Neural progenitor cell (in vitro differentiated cells): Measurements from ENCODE around the gene NAT14. TPM values are rescaled to one million over a fixed set of nuclear protein-coding genes. Genes with fewer than 3 reads are reported as not detected.

ENCODE experiments used
- DNase-seq: peaks from one replicate; pipeline ENCODE4 v3.0.0-alpha.2; 2016; ENCODE audit warnings: low spot score
- H2AFZ ChIP-seq: fragments of 200-600 bp; sonication (generic); replicated peaks from 2 replicates; pipeline ENCODE4 v1.6.1; 2016; ENCODE audit warnings: antibody characterized with exemption
- H3F3A ChIP-seq: fragments of 200-600 bp; sonication (generic); 2 replicates; pipeline ENCODE4 v1.6.1; 2016; ENCODE audit warnings: antibody characterized with exemption, low read depth
- H3K27ac ChIP-seq: fragments of 200-600 bp; sonication (generic); 2 replicates; pipeline ENCODE4 v1.5.1; 2016; ENCODE audit warnings: mild to moderate bottlenecking
- H3K27me3 ChIP-seq: fragments of 200-600 bp; sonication (generic); 2 replicates; pipeline ENCODE4 v1.6.1; 2016; ENCODE audit warnings: mild to moderate bottlenecking, moderate library complexity
- H3K36me3 ChIP-seq: fragments of 200-600 bp; sonication (generic); 2 replicates; pipeline ENCODE4 v1.5.1; 2016
- H3K4me1 ChIP-seq: fragments of 200-600 bp; sonication (generic); 2 replicates; pipeline ENCODE4 v1.6.1; 2016; ENCODE audit warnings: mixed run types
- H3K4me2 ChIP-seq: fragments of 200-600 bp; sonication (generic); 2 replicates; pipeline ENCODE4 v1.6.1; 2016
- H3K4me3 ChIP-seq: fragments of 200-600 bp; sonication (generic); 2 replicates; pipeline ENCODE4 v1.5.1; 2016
- H3K79me2 ChIP-seq: fragments of 200-600 bp; sonication (generic); 2 replicates; pipeline ENCODE4 v1.6.1; 2016; ENCODE audit warnings: low read depth
- H3K9ac ChIP-seq: fragments of 200-600 bp; sonication (generic); 2 replicates; pipeline ENCODE4 v1.6.1; 2016
- H3K9me3 ChIP-seq: fragments of 200-600 bp; sonication (generic); 2 replicates; pipeline ENCODE4 v1.5.1; 2016; ENCODE audit warnings: low read depth
- H4K20me1 ChIP-seq: fragments of 200-600 bp; sonication (generic); 2 replicates; pipeline ENCODE4 v1.6.1; 2016; ENCODE audit warnings: low read depth
- H3K27ac Mint-ChIP-seq: 3 replicates; pipeline ENCODE4 v1.8.0; 2021; ENCODE audit warnings: mixed read lengths
- H3K27me3 Mint-ChIP-seq: 2 replicates; pipeline ENCODE4 v1.8.0; 2022; ENCODE audit warnings: low read depth, mild to moderate bottlenecking, inconsistent platforms, moderate library complexity, mixed read lengths; ENCODE audit not compliant: insufficient read depth
- H3K36me3 Mint-ChIP-seq: 3 replicates; pipeline ENCODE4 v1.8.0; 2021; ENCODE audit warnings: mixed read lengths
- H3K4me1 Mint-ChIP-seq: 3 replicates; pipeline ENCODE4 v1.8.0; 2021; ENCODE audit warnings: mixed read lengths
- H3K4me3 Mint-ChIP-seq: 3 replicates; pipeline ENCODE4 v1.8.0; 2021; ENCODE audit warnings: mild to moderate bottlenecking, moderate library complexity, mixed read lengths
- H3K9me3 Mint-ChIP-seq: 3 replicates; pipeline ENCODE4 v1.8.0; 2020; ENCODE audit warnings: mixed read lengths
- CTCF ChIP-seq: fragments of 200-600 bp; sonication (generic); IDR thresholded peaks from 2 replicates; pipeline ENCODE4 v1.5.1; 2017; ENCODE audit warnings: antibody characterized with exemption, mild to moderate bottlenecking
- EZH2 ChIP-seq: fragments of 200-600 bp; sonication (generic); IDR thresholded peaks from 2 replicates; pipeline ENCODE4 v1.6.1; 2017; ENCODE audit warnings: antibody characterized with exemption, mild to moderate bottlenecking, moderate library complexity
- EZH2phosphoT487 ChIP-seq: fragments of 200-600 bp; sonication (generic); IDR thresholded peaks from 2 replicates; pipeline ENCODE4 v1.6.1; 2017; ENCODE audit warnings: antibody characterized with exemption
- total RNA-seq: library from RNA; depleted of rRNA; stranded (reverse); fragments of >200 nt; gene quantifications from 2 replicates; pipeline ENCODE4 v1.2.3, GENCODE V29; 2015; ENCODE audit warnings: low replicate concordance

The NAT14 gene
- total RNA-seq, 1 donor from 2014 or later: 16.2 TPM

GRCh38 chr19:55485439-55486011, 537 bp downstream of the NAT14 start:
- no peaks in the 10 kb centered on the region for H3K9me3 Mint-ChIP-seq
- Histone ChIP-seq H2AFZ (no peak overlapping the region), H3K36me3 (no peaks in the 10 kb centered on the region), H4K20me1 (peaks cover 25% of the 10 kb centered on the region), H3K4me3 (peak overlapping the region; percentile 63), H3K27me3 (no peaks in the 10 kb centered on the region), H3K79me2 (peaks cover 14% of the 10 kb centered on the region), H3K9ac (peak overlapping the region; percentile 56), H3K4me1 (peaks cover 44% of the 10 kb centered on the region), H3K27ac (no peak overlapping the region), H3F3A (peaks cover 25% of the 10 kb centered on the region), H3K9me3 (no peaks in the 10 kb centered on the region), H3K4me2 (peak overlapping the region; percentile 95)
- TF ChIP-seq EZH2phosphoT487 (no peak), CTCF (no peak), EZH2 (no peak)
- peak overlapping the region; percentile 85 for H3K4me3 Mint-ChIP-seq
- peak overlapping the region; percentile 85 for H3K27ac Mint-ChIP-seq
- peaks cover 23% of the 10 kb centered on the region for H3K4me1 Mint-ChIP-seq
- peaks cover 1% of the 10 kb centered on the region for H3K36me3 Mint-ChIP-seq
- H3K27me3 Mint-ChIP-seq: peaks cover 5% of the 10 kb centered on the region
- DNase-seq: no peak

- Histone ChIP-seq H3K36me3 (no peaks in the 10 kb centered on the region), H3K79me2 (peaks cover 14% of the 10 kb centered on the region), H3K4me2 (peak overlapping the region; percentile 95), H3K4me3 (peak overlapping the region; percentile 63), H4K20me1 (peaks cover 25% of the 10 kb centered on the region), H3K4me1 (peaks cover 39% of the 10 kb centered on the region), H2AFZ (no peak overlapping the region), H3F3A (peaks cover 24% of the 10 kb centered on the region), H3K27ac (no peak overlapping the region), H3K9ac (peak overlapping the region; percentile 56), H3K9me3 (no peaks in the 10 kb centered on the region), H3K27me3 (no peaks in the 10 kb centered on the region)
- H3K27ac Mint-ChIP-seq: peak overlapping the region; percentile 84
- no peak for DNase-seq
- no peaks in the 10 kb centered on the region for H3K9me3 Mint-ChIP-seq
- H3K36me3 Mint-ChIP-seq: no peaks in the 10 kb centered on the region
- H3K27me3 Mint-ChIP-seq: peaks cover 5% of the 10 kb centered on the region
- H3K4me3 Mint-ChIP-seq: peak overlapping the region; percentile 85
- no peak for TF ChIP-seq EZH2
- TF ChIP-seq CTCF: no peak
- no peak for TF ChIP-seq EZH2phosphoT487
- peaks cover 22% of the 10 kb centered on the region for H3K4me1 Mint-ChIP-seq
These were observed 1.3 kb downstream of the NAT14 start for GRCh38 chr19:55486043-55486970.

GRCh38 chr19:55486971-55487923, 2.3 kb downstream of the NAT14 start:
- peaks cover 22% of the 10 kb centered on the region for H3K4me1 Mint-ChIP-seq
- Histone ChIP-seq H2AFZ (no peak overlapping the region), H3K4me1 (peaks cover 39% of the 10 kb centered on the region), H3K36me3 (no peaks in the 10 kb centered on the region), H3K79me2 (peaks cover 14% of the 10 kb centered on the region), H3K9me3 (no peaks in the 10 kb centered on the region), H3K27me3 (no peaks in the 10 kb centered on the region), H3K4me2 (peak overlapping the region; percentile 42), H3F3A (peaks cover 24% of the 10 kb centered on the region), H4K20me1 (peaks cover 25% of the 10 kb centered on the region), H3K9ac (no peak overlapping the region), H3K4me3 (no peak overlapping the region), H3K27ac (no peak overlapping the region)
- H3K9me3 Mint-ChIP-seq: no peaks in the 10 kb centered on the region
- TF ChIP-seq EZH2: no peak
- TF ChIP-seq CTCF: no peak
- no peak for TF ChIP-seq EZH2phosphoT487
- H3K27ac Mint-ChIP-seq: peak overlapping the region; percentile 84
- DNase-seq: peak; percentile 44
- H3K36me3 Mint-ChIP-seq: no peaks in the 10 kb centered on the region
- peaks cover 2% of the 10 kb centered on the region for H3K27me3 Mint-ChIP-seq
- peak overlapping the region; percentile 80 for H3K4me3 Mint-ChIP-seq
